Ovary (tissue), 3 donors: Measurements from ENCODE around the gene IQSEC1.

ENCODE experiments used
- EP300 ChIP-seq: sonication (generic); formaldehyde crosslinking; IDR thresholded peaks from one replicate; pipeline ENCODE4 v1.6.1; 2017; ENCODE audit warnings: antibody characterized with exemption
- POLR2A ChIP-seq: fragments of 450-650 bp; IDR thresholded peaks from one replicate; pipeline ENCODE4 v1.6.1; 2017; ENCODE audit warnings: antibody characterized with exemption, mild to moderate bottlenecking, moderate library complexity
- TF ChIP-seq, protein P1 (sequence below), 3 donors: fragments of 450-650 bp in 2 of 3; fragments of 200-600 bp in 1 of 3; IDR thresholded peaks; one replicate each; pipeline versions ENCODE4 v1.5.1 to v1.8.0; 2016 to 2022; ENCODE audit warnings: antibody characterized with exemption in 3 of 3, mild to moderate bottlenecking in 1 of 3
- donor health status: DM: no; HTN: no; CAD: no.

DNA sequence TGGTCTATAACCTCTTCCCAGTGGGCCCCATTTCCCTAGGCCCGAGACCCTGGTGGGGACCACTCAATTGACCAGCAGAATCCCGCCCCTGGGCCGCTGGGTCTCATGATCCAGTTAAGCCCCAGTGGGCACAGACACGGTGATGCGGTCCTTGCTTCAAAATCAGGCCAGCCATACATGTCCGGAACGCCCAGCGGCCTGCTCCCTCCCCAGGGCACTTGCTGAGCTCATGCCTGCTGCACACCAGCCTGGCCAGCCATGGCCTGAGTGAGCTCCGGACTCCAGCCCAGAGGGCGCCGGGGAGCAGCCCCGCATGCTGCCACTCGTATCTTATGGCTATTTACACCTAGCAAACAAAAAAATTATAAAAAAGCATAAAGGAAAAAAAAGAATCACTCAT is 34.4 kb upstream of the IQSEC1 start:
- TF ChIP-seq, protein P1, sequence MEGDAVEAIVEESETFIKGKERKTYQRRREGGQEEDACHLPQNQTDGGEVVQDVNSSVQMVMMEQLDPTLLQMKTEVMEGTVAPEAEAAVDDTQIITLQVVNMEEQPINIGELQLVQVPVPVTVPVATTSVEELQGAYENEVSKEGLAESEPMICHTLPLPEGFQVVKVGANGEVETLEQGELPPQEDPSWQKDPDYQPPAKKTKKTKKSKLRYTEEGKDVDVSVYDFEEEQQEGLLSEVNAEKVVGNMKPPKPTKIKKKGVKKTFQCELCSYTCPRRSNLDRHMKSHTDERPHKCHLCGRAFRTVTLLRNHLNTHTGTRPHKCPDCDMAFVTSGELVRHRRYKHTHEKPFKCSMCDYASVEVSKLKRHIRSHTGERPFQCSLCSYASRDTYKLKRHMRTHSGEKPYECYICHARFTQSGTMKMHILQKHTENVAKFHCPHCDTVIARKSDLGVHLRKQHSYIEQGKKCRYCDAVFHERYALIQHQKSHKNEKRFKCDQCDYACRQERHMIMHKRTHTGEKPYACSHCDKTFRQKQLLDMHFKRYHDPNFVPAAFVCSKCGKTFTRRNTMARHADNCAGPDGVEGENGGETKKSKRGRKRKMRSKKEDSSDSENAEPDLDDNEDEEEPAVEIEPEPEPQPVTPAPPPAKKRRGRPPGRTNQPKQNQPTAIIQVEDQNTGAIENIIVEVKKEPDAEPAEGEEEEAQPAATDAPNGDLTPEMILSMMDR (IDR thresholded peaks at IDR 0.05), result no peak
- no peak for TF ChIP-seq POLR2A
- TF ChIP-seq EP300, result no peak
